ENCODE measurements around the gene BAG5.

The BAG5 gene

GRCh38 chr14:103546652-103547454 is 15.6 kb downstream of the BAG5 start:
- DNase-seq = peak; percentile 21

GRCh38 chr14:103545915-103546651 is 16.4 kb downstream of the BAG5 start:
- DNase-seq = no peak

DNA sequence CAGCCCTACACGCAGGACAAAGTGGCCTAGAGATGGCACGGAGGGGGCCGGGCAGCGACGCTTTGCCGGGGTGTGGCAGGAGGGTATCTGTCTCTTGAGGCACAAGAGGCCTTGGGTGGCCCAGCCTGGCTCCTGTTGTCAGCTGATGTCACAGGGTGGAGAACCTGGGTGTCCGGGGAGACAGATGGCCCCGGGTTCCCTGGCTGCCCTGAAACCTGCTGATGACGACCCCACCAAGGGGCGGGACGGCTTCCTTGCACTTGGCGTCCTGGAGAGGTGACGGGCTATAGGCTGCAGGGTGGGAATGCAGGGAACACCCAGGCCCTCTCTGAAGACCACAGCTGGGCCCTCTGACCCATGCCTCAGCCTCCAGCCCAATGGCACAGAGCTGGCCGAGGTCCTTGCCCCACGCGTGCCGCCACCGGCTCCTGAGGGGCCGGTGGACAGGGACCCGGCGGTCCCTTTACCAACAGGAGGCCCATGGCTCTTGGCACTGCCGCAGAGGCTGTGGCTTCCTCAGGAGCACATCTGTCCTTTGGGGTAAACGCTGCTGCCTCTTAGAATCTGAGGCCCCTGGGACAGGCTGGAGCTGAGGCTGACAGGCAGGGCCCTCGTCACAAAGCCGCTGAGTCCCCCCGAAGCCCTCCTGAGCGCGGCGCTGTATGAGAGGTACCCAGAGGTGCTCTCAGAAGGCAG is 17.1 kb downstream of the BAG5 start:
- no peak for DNase-seq

DNA sequence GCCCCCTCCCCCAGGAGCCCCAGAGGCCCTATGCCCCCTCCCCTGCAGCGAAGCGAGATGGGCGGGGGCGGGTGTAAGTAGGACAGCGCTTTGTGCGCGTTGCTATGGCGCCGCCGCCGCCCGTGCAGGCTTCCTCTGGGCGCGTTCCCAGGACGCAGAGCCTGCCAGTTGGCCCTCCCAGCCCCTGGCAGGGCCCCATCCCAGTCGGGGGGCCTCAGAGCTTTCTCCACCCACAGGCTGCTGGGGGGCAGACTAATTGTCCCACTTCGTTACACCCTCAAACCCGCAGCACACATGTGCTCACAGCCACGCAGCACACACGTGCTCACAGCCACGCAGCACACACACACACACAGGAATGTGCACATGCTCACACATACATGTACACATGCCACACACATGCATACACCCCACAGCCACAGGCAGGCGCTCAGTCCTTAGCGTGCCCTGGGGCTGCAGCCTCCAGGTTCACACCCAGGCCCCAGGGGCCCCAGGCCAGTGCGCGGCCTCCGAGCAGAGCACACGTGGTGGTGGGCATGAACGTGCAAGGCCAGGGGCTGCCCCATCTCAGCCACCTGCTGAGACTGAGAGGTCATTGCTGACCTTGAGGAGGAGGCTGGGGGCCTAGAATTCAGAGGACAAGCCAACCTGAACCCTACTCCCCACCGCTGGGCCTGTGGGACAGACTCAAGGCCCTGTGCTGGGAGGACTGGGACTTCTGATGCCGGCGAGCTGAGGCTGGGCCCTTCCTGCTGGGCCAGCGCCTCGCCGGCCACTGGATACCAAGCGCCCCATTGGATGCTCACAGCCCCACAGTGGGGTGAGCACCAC is 17.9 kb downstream of the BAG5 start:
- DNase-seq = no peak

DNA sequence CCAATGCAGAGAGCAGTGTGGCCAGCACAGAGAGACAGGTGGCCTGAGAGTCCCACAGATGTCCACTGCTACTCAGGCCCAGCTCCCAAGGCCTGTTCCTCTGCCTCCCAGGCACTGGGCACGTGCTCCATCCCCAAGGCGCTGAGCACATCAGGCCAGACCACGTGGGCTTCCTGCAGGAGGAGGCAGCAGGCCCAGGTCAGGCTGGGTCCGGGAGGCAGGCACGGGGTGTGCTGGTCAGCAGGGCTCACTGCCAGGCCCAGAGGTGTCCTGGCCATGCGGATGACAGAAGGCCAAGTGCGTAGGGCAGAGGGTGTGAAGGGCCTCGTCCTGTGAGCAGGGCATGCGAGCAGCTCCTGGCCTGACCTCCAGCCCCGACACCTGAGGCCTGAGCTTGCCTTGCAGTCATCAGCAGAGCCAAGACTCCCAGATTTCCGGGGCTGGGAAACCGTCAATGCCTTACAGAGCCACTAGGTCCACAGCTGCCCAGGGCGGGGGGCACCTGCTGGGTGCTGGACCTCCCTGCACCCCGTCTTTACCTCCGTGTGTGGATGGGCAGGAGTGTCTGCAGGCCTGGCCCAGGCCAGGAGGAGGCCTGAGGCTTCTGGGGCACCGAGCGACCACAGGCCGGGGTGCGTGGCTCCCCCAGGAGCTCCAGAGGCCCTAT is 18.6 kb downstream of the BAG5 start:
- DNase-seq = no peak

- no peak for DNase-seq
These were observed 19.3 kb downstream of the BAG5 start for GRCh38 chr14:103543140-103543539.

- DNase-seq = no peak
These were observed 19.8 kb downstream of the BAG5 start for GRCh38 chr14:103542605-103543088.

DNA sequence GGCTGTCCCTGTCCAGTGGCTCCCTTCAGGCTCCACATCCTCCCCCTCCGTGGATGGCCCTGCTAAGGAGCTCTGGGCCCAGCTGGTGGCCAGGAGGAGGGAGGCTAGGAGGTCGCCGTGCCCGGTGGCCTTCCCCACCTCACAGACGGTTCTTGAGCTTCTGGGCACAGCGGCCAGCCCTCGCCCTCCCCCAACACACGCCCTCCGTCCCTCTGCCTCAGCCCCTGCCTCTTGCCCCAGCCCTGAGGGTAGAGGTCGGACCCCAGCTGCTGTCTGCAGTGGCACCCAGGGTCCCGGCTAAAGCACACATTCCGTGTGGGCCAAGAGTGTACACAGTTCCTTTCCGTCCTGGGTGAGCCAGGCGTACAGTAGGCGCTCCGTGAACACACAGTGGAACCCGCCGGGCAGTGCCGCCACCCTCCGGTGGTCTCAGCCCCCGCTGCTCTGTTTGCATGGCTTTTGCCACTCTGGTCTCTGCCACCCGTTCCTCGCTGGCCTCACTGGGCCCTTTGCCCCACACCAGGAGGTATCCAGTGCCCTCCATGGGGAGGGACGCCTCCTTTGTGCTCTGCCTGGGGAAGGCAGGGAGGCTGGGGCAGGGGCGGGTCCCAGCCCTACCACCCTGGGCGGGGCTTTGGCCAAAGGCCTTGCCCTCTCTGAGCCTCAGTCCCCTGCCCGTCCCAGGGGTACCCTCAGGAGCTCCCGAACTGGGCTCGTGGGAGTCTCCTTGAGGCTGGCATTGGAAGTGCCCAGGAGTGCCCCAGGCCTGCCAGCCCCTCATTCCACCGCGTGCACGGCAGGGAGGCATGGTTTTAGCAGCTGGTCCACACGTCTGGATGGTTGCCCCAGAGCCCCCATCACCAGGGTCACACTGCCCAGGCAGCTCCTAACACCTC is 20.5 kb downstream of the BAG5 start:
- DNase-seq = no peak

GRCh38 chr14:103540821-103541708 is 21.4 kb downstream of the BAG5 start:
- no peak for DNase-seq

GRCh38 chr14:103539056-103539825 is 23.2 kb downstream of the BAG5 start:
- no peak for DNase-seq

DNA sequence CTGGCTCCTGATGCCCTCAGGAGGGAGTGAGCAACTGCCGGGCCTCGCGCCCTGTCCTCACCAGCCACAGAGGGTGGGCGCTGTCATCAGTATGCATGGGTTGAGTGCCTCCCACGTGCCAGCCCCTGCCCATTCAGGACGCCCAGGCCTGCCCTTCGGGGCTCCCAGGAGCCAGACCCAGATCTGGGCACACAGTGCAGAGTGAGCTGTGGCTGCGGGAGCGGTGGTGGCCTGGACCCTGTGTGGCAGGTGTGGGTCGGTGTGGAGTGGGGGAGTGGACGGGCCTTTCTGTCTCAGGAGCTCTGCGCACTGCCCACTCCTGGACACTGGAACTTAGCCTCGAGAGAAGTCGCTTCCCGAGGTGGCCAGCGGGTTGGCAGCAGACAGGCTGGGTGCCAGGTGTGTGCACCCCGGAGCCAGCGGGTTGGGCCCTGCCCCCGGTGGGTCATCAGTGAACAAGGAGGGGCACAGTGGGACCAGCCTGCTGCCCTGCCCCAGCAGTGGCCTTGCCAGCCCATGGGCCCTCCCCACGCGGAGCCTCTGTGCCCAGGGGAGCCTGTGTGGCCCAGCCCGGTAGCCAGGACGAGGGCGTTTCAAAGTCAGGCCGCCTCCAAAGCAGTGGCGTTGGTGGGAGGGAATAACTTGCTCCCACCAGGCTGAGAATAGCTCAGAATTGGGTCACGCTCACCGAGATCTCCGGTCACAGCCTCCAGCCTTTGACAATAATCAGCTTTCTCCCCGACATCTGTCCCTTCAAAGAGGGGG is 24.0 kb downstream of the BAG5 start:
- no peak for DNase-seq

DNA sequence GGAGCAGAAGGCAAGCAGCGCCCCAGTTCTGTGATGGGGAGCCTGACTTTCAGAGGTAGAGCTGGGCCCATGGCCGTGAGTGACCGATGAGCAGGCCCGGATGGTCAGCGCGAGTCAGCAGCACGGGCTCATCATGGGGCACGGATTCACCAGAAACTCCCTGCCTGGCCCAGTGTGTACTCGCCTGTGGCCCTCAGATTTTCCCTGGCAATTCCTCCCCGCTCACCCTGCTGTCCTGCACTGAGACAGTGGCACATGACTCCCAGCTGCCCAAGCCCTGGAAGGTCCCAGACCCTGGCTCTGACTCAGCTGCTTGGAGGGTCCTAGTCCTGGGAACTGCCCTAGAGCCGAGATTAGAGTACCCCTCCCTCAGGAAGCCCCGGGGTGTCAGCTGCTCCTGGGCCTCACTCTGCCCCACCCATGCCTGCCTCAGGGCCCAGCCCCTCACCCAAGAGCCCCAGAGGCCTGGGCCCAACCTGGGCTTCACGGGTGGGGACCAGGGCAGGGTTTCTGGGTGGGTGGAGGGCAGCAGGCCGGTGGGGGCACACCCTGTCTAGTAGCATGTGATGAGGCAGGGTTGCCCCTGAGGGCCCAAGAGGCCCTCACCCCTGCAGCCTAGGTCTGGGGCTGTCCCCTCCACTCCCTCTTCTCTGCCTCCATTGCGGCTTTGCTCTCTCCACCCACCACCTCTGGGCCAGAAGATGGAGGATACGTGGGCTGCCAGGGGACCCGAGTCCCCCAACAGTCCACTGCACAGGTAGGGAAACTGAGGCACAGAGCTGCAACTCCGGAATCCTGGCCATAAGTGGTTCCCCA is 25.1 kb downstream of the BAG5 start:
- DNase-seq = no peak

- DNase-seq = no peak
These were observed 25.8 kb downstream of the BAG5 start for GRCh38 chr14:103536693-103537092.

DNA sequence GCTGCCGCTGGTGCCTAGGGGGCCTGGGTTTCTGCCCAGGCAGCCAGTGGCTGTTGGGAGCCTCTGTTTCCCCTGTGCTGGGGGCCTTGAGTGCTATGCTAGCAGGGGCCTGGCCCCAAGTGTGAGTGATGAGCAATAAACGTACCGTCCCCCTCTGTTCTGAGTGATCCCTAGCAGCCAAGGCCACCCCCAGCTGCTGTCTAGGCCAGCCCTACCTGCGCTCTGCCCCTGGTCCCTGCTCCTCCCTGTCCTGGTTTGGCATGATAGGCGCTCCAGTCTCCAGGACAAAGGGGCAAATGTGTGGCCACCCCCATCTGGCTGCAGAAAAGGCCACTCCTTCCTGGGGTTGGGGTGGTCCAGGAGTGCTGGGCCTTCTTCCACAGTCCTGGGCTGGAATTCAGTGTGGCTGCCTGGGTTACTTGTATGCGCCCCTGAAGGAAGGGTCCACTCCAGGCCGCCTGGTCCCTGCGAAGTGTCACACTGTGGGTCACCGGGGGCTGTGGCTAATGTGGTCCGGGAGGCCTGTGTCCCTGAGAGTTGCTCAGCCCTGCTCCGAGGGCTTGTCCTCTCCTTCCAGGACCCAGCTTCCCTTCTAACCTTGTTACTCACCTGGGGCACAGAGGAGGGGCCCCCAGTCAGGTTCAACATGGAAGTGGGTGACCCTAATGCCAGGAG is 26.4 kb downstream of the BAG5 start:
- DNase-seq = no peak

GRCh38 chr14:103535081-103535890 is 27.2 kb downstream of the BAG5 start:
- no peak for DNase-seq

DNA sequence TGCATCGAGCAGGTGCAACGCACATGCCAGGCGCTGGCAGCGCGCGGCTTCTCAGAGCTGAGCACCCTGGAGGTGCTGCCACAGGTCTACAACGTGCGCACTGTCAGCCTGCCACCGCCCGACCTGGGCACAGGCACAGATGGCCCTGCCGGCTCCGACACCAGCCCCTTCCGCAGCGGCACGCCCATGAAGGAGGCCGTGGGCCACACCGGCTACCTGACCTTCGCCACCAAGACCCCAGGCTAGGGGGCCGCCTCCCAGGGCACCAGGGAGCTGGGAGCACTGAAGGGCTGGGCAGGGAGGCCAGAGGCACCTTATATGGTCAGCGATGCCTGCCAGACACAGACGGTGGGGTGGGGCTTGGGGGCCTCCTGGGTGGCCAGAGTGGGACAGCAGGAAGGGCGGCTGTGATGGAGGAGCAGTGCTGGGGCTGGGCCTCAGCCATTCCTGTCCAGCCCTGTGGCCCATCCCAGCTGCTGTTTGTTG is 27.8 kb downstream of the BAG5 start:
- no peak for DNase-seq
